ENCODE data around the gene IFIT2.
"Not testable (repeated sequence)": the region's sequence is repeated elsewhere in the genome, so short reads cannot be mapped to it uniquely, and the experiment has no call there.

The IFIT2 gene

GRCh38 chr10:89281606-89282395 is 20.0 kb upstream of the IFIT2 start:
- no peak for DNase-seq

GRCh38 chr10:89283025-89283935 is 18.6 kb upstream of the IFIT2 start:
- DNase-seq: no peak

- DNase-seq: no peak
Measured at GRCh38 chr10:89283936-89284475, 17.8 kb upstream of the IFIT2 start.

GRCh38 chr10:89284711-89285110 is 17.1 kb upstream of the IFIT2 start:
- DNase-seq: not testable (repeated sequence)

GRCh38 chr10:89285303-89285702 is 16.5 kb upstream of the IFIT2 start:
- DNase-seq: not testable (repeated sequence)

GRCh38 chr10:89294721-89295239 is 7.1 kb upstream of the IFIT2 start:
- no peak for DNase-seq

- no peak for DNase-seq
Measured at GRCh38 chr10:89295597-89295996, 6.2 kb upstream of the IFIT2 start.

- DNase-seq: no peak
Measured at GRCh38 chr10:89296220-89296648, 5.6 kb upstream of the IFIT2 start.

GRCh38 chr10:89297356-89297755 is 4.5 kb upstream of the IFIT2 start:
- no peak for DNase-seq

GRCh38 chr10:89297791-89298190 is 4.1 kb upstream of the IFIT2 start:
- no peak for DNase-seq

GRCh38 chr10:89299031-89299430 is 2.8 kb upstream of the IFIT2 start:
- DNase-seq: no peak

GRCh38 chr10:89301232-89301631 is 614 bp upstream of the IFIT2 start:
- no peak for DNase-seq

GRCh38 chr10:89302625-89303024 is 779 bp downstream of the IFIT2 start:
- DNase-seq: no peak

GRCh38 chr10:89303161-89303560 is 1.3 kb downstream of the IFIT2 start:
- no peak for DNase-seq

GRCh38 chr10:89304026-89304425 is 2.2 kb downstream of the IFIT2 start:
- DNase-seq: no peak

GRCh38 chr10:89304446-89304845 is 2.6 kb downstream of the IFIT2 start:
- no peak for DNase-seq

- DNase-seq: no peak
Measured at GRCh38 chr10:89304925-89305324, 3.1 kb downstream of the IFIT2 start.

- no peak for DNase-seq
Measured at GRCh38 chr10:89305766-89306433, 4.1 kb downstream of the IFIT2 start.

GRCh38 chr10:89306434-89307268 is 4.8 kb downstream of the IFIT2 start:
- DNase-seq: no peak

GRCh38 chr10:89307269-89307577 is 5.4 kb downstream of the IFIT2 start:
- DNase-seq: no peak

GRCh38 chr10:89308266-89308665 is 6.4 kb downstream of the IFIT2 start:
- no peak for DNase-seq

GRCh38 chr10:89308736-89309135 is 6.9 kb downstream of the IFIT2 start:
- no peak for DNase-seq

All from cortex of kidney (tissue), 1 donor.